Measurements from ENCODE around the gene MLANA.

MLANA gene

GRCh38 chr9:5864446-5864845 is 26.2 kb upstream of the MLANA start:
- H3K27me3 ChIP-seq, result no peaks in the 10 kb centered on the region
- intact Hi-C loops (cut with DNase I; ENCODE audit: low total_unique reads), result no loop called here
- H3K27ac ChIP-seq, result no peak overlapping the region
- no peak for TF ChIP-seq CTCF (IDR thresholded peaks at IDR 0.05)
- H3K9me3 ChIP-seq, result no peaks in the 10 kb centered on the region
- no peak overlapping the region for H3K4me3 ChIP-seq
- no peaks in the 10 kb centered on the region for H3K36me3 ChIP-seq
- H3K4me1 ChIP-seq, result no peaks in the 10 kb centered on the region
- no peak for DNase-seq

- H3K27ac ChIP-seq, result no peak overlapping the region
- intact Hi-C loops (cut with DNase I; ENCODE audit: low total_unique reads), result no loop called here
- no peak for DNase-seq
- H3K36me3 ChIP-seq, result no peaks in the 10 kb centered on the region
- H3K9me3 ChIP-seq, result no peaks in the 10 kb centered on the region
- no peaks in the 10 kb centered on the region for H3K4me1 ChIP-seq
- H3K27me3 ChIP-seq, result no peaks in the 10 kb centered on the region
- H3K4me3 ChIP-seq, result no peak overlapping the region
- no peak for TF ChIP-seq CTCF (IDR thresholded peaks at IDR 0.05)
These were observed 24.4 kb upstream of the MLANA start for GRCh38 chr9:5866272-5866671.

- H3K4me3 ChIP-seq, result no peak overlapping the region
- intact Hi-C loops (cut with DNase I; ENCODE audit: low total_unique reads), result no loop called here
- no peak overlapping the region for H3K27ac ChIP-seq
- no peaks in the 10 kb centered on the region for H3K9me3 ChIP-seq
- no peak for DNase-seq
- H3K27me3 ChIP-seq, result no peaks in the 10 kb centered on the region
- TF ChIP-seq CTCF (IDR thresholded peaks at IDR 0.05), result no peak
- H3K36me3 ChIP-seq, result no peaks in the 10 kb centered on the region
- H3K4me1 ChIP-seq, result no peaks in the 10 kb centered on the region
These were observed 24.0 kb upstream of the MLANA start for GRCh38 chr9:5866685-5867084.

DNA sequence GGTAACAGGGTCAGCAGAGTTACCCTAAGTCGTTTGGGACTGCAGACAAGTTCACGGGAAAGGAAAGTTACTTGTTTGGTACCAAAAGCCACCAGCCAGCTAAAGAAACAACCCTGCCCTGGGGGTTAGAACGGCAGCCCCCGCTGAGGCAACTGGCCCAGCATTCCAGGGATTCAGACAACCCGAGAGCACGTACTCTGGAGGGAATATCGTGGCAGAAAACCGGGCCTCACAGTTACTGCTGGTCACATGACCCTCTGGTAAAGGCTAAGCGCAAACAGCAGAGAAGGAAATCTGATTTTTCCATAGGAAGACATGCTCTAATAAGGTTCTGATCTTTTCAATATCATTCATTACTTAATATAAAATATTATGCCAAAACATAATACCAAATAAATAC is 22.5 kb upstream of the MLANA start:
- Histone ChIP-seq H3K4me3 (no peak overlapping the region), H3K27me3 (no peaks in the 10 kb centered on the region), H3K27ac (no peak overlapping the region), H3K4me1 (no peaks in the 10 kb centered on the region), H3K36me3 (no peaks in the 10 kb centered on the region), H3K9me3 (no peaks in the 10 kb centered on the region)
- TF ChIP-seq CTCF (IDR thresholded peaks at IDR 0.05), result no peak
- no peak for DNase-seq
- intact Hi-C loops (cut with DNase I; ENCODE audit: low total_unique reads), result no loop called here

DNA sequence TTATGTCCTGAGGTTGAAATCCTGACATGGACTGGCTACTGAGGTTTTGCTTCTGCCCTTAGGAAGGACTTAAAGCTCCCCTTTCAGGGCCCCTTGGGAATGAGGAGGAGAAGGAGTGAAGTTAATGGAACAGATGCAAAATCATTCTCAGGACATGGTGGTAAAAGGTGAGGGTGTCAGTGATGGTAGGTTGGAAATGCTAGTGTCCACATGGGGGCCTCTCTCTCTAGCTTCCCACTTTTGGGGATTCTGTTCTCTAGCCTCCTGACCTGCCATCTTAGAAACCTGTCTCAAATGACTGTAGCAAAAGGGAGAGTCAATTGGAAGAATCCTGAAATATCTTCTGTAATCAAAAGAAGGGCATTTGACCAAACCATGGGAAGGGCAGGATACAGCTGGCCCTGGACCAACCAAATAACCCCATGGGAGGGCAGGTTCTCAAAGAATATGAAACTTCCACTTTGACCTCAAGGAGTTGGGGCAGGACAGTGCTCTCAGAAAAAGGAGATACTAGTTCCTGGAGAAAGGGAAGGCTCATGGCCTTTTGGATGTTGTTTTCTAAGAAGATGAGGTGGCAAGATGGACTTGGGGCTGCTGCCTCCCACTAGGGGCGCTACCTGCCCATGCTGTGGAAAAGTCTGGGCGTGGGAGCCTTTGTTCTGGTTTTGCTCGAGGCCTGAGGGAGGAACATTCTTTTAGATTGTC is 21.2 kb upstream of the MLANA start:
- no peak for DNase-seq
- Histone ChIP-seq H3K4me1 (no peaks in the 10 kb centered on the region), H3K4me3 (no peak overlapping the region), H3K9me3 (no peaks in the 10 kb centered on the region), H3K27ac (no peak overlapping the region), H3K27me3 (no peaks in the 10 kb centered on the region), H3K36me3 (peaks cover 0 to 4% (median 0%) of the 10 kb centered on the region in 3 donors)
- TF ChIP-seq CTCF (IDR thresholded peaks at IDR 0.05), result no peak
- intact Hi-C loops (cut with DNase I; ENCODE audit: low total_unique reads), result no loop called here

GRCh38 chr9:5870020-5870339 is 20.7 kb upstream of the MLANA start:
- TF ChIP-seq CTCF (IDR thresholded peaks at IDR 0.05), result no peak
- Histone ChIP-seq H3K27me3 (no peaks in the 10 kb centered on the region), H3K36me3 (peaks cover 0 to 6% (median 0%) of the 10 kb centered on the region in 3 donors), H3K9me3 (no peaks in the 10 kb centered on the region), H3K4me3 (no peak overlapping the region), H3K4me1 (no peaks in the 10 kb centered on the region), H3K27ac (no peak overlapping the region)
- intact Hi-C loops (cut with DNase I; ENCODE audit: low total_unique reads), result no loop called here
- no peak for DNase-seq

Data from tibial artery (tissue), 4 donors.